ENCODE data around the gene RARS2.

Gene RARS2

DNA sequence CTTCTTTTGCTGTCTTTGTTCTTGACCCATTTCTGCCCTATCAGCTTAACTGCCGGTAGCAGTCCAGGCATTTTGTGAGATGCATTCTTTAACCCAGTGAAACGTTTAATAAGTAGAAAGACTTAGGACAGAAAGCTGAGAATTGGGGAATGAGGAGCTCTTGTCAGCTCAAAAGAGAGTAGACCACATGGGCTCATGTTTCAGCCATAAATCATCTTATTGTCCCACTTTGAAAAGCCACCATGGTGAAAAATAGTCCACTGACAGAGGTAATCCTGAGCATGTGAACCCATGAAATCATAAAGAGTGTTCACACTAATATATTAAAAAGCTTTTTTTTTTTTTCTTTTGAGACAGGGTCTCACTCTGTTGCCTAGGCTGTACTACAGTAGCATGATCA is 16.4 kb upstream of the RARS2 start:
- Histone ChIP-seq H3K27me3 (ENCODE audit: insufficient read depth, low read length) (no peaks in the 10 kb centered on the region), H3K4me2 (ENCODE audit: low read length) (no peak overlapping the region), H3K9me2 (ENCODE audit: low read depth, low read length) (no peaks in the 10 kb centered on the region), H3K36me3 (ENCODE audit: insufficient read depth, low read length) (peaks cover 39% of the 10 kb centered on the region), H3K4me3 (ENCODE audit: low read depth, low read length, poor library complexity, severe bottlenecking) (no peak overlapping the region), H3K4me1 (ENCODE audit: insufficient read depth, low read length, severe bottlenecking) (no peaks in the 10 kb centered on the region), H3K79me2 (ENCODE audit: insufficient read depth, low read length) (no peaks in the 10 kb centered on the region), H2AFZ (ENCODE audit: low read length) (no peak overlapping the region), H4K20me1 (ENCODE audit: insufficient read depth, low read length) (no peaks in the 10 kb centered on the region), H3K9ac (ENCODE audit: low read length) (no peak overlapping the region), H3K27ac (ENCODE audit: low read depth, low read length, poor library complexity, severe bottlenecking) (no peak overlapping the region), H3K9me3 (ENCODE audit: low read length) (no peaks in the 10 kb centered on the region), H3F3A (ENCODE audit: insufficient read depth, low read length) (no peaks in the 10 kb centered on the region)
- TF ChIP-seq EZH2 (IDR thresholded peaks at IDR 0.05; ENCODE audit: borderline replicate concordance, low read length) (no peak), CTCF (IDR thresholded peaks at IDR 0.05; ENCODE audit: low read length) (no peak)

DNA sequence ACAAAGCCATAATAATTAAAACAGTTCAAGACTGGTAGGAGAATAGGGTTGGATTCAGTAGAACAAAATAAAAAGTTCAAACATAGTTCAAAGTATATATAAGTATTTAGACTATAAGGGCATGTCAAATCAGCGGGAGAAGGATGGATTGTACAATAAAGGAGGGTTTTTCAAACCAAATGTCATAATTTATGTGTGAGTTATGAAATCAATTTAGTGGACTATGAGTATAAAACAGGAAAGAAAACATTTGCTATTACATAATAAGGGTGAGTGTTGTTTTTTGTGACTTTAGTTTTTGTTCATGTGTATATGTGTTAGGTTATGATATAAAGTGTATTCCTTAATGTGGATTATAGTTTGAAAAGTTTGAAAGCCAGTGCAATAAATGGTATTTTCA is 10.8 kb upstream of the RARS2 start:
- Histone ChIP-seq H3K36me3 (ENCODE audit: insufficient read depth, low read length) (peaks cover 14% of the 10 kb centered on the region; the same call in 1 of the 2 replicates), H3K27ac (ENCODE audit: low read depth, low read length, poor library complexity, severe bottlenecking) (no peak overlapping the region), H3K9me2 (ENCODE audit: low read depth, low read length) (no peaks in the 10 kb centered on the region), H3K9me3 (ENCODE audit: low read length) (no peaks in the 10 kb centered on the region), H4K20me1 (ENCODE audit: insufficient read depth, low read length) (no peaks in the 10 kb centered on the region), H3K4me2 (ENCODE audit: low read length) (no peak overlapping the region), H3K27me3 (ENCODE audit: insufficient read depth, low read length) (no peaks in the 10 kb centered on the region), H3K4me3 (ENCODE audit: low read depth, low read length, poor library complexity, severe bottlenecking) (no peak overlapping the region), H3K79me2 (ENCODE audit: insufficient read depth, low read length) (no peaks in the 10 kb centered on the region), H2AFZ (ENCODE audit: low read length) (no peak overlapping the region), H3K9ac (ENCODE audit: low read length) (no peak overlapping the region), H3F3A (ENCODE audit: insufficient read depth, low read length) (no peaks in the 10 kb centered on the region), H3K4me1 (ENCODE audit: insufficient read depth, low read length, severe bottlenecking) (no peaks in the 10 kb centered on the region)
- TF ChIP-seq CTCF (IDR thresholded peaks at IDR 0.05; ENCODE audit: low read length), result no peak
- no peak for TF ChIP-seq EZH2 (IDR thresholded peaks at IDR 0.05; ENCODE audit: borderline replicate concordance, low read length)

GRCh38 chr6:87590990-87591389 is 1.2 kb upstream of the RARS2 start:
- Histone ChIP-seq H3K27ac (ENCODE audit: low read depth, low read length, poor library complexity, severe bottlenecking) (no peak overlapping the region), H3K36me3 (ENCODE audit: insufficient read depth, low read length) (peaks cover 39% of the 10 kb centered on the region), H4K20me1 (ENCODE audit: insufficient read depth, low read length) (no peaks in the 10 kb centered on the region), H3F3A (ENCODE audit: insufficient read depth, low read length) (no peaks in the 10 kb centered on the region), H3K4me3 (ENCODE audit: low read depth, low read length, poor library complexity, severe bottlenecking) (peak overlapping the region; percentile 84), H3K9ac (ENCODE audit: low read length) (peak overlapping the region; percentile 87), H3K27me3 (ENCODE audit: insufficient read depth, low read length) (no peaks in the 10 kb centered on the region), H3K9me3 (ENCODE audit: low read length) (no peaks in the 10 kb centered on the region), H2AFZ (ENCODE audit: low read length) (no peak overlapping the region), H3K4me1 (ENCODE audit: insufficient read depth, low read length, severe bottlenecking) (peaks cover 31% of the 10 kb centered on the region), H3K9me2 (ENCODE audit: low read depth, low read length) (no peaks in the 10 kb centered on the region), H3K4me2 (ENCODE audit: low read length) (peak overlapping the region; percentile 86), H3K79me2 (ENCODE audit: insufficient read depth, low read length) (peaks cover 56% of the 10 kb centered on the region)
- no peak for TF ChIP-seq CTCF (IDR thresholded peaks at IDR 0.05; ENCODE audit: low read length)
- no peak for TF ChIP-seq EZH2 (IDR thresholded peaks at IDR 0.05; ENCODE audit: borderline replicate concordance, low read length)
